GM20431 (cell line): ENCODE results near the gene PTK6.

ENCODE experiments used
- in situ Hi-C: fragments of 300-500 bp; cut with MseI, MboI; formaldehyde crosslinking; loops from one replicate; pipeline ENCODE4 v1.15.0; 2020; ENCODE audit warnings: low sequenced_read_pairs; ENCODE audit not compliant: unreplicated experiment

Gene PTK6

GRCh38 chr20:63497946-63498935, 38.9 kb downstream of the PTK6 start:
- in situ Hi-C loops = no loop called here

GRCh38 chr20:63497138-63497945, 39.8 kb downstream of the PTK6 start:
- in situ Hi-C loops = no loop called here

- in situ Hi-C loops = no loop called here
These were observed 40.5 kb downstream of the PTK6 start for GRCh38 chr20:63496596-63497120.

- in situ Hi-C loops = no loop called here
These were observed 41.2 kb downstream of the PTK6 start for GRCh38 chr20:63495741-63496595.

- in situ Hi-C loops = no loop called here
These were observed 41.9 kb downstream of the PTK6 start for GRCh38 chr20:63495167-63495720.

- in situ Hi-C loops = no loop called here
These were observed 42.6 kb downstream of the PTK6 start for GRCh38 chr20:63494420-63495166.

- in situ Hi-C loops = no loop called here
These were observed 43.1 kb downstream of the PTK6 start for GRCh38 chr20:63494084-63494419.

- in situ Hi-C loops = no loop called here
These were observed 43.6 kb downstream of the PTK6 start for GRCh38 chr20:63493563-63494020.

- in situ Hi-C loops = no loop called here
These were observed 44.2 kb downstream of the PTK6 start for GRCh38 chr20:63492982-63493381.

- in situ Hi-C loops = no loop called here
These were observed 44.7 kb downstream of the PTK6 start for GRCh38 chr20:63492518-63492917.

GRCh38 chr20:63491635-63492230, 45.4 kb downstream of the PTK6 start:
- in situ Hi-C loops = no loop called here

- in situ Hi-C loops = no loop called here
These were observed 46.1 kb downstream of the PTK6 start for GRCh38 chr20:63491078-63491477.

GRCh38 chr20:63490416-63490815, 46.8 kb downstream of the PTK6 start:
- in situ Hi-C loops = no loop called here

- in situ Hi-C loops = no loop called here
These were observed 48.6 kb downstream of the PTK6 start for GRCh38 chr20:63488315-63489251.

GRCh38 chr20:63487781-63488241, 49.4 kb downstream of the PTK6 start:
- in situ Hi-C loops = no loop called here

GRCh38 chr20:63487116-63487764, 49.9 kb downstream of the PTK6 start:
- in situ Hi-C loops = no loop called here
